Stomach (tissue), 4 donors: ENCODE measurements around the gene LCA5L.

Experiments used
- EP300 ChIP-seq: sonication (generic); formaldehyde crosslinking; IDR thresholded peaks from one replicate; pipeline ENCODE4 v1.6.1; 2017; ENCODE audit warnings: antibody characterized with exemption
- POLR2A ChIP-seq, 4 donors: fragments of 450-650 bp; IDR thresholded peaks; one replicate each; pipeline ENCODE4 v1.6.1; 2016; ENCODE audit warnings: antibody characterized with exemption in 4 of 4, control low read depth in 2 of 4, mild to moderate bottlenecking in 1 of 4, moderate library complexity in 1 of 4
- TF ChIP-seq, protein P1 (sequence below), 7 experiments: fragments of 450-650 bp in 4 of 7; fragments of 200-600 bp in 3 of 7; sonication (generic) in 3 of 7; IDR thresholded peaks; one replicate each; pipeline ENCODE4 v1.5.1; 2016 to 2019; ENCODE audit warnings: antibody characterized with exemption in 7 of 7, control low read depth in 2 of 7, mild to moderate bottlenecking in 1 of 7

GRCh38 chr21:39452970-39453342 is 7.4 kb upstream of the LCA5L start:
- TF ChIP-seq, protein P1, sequence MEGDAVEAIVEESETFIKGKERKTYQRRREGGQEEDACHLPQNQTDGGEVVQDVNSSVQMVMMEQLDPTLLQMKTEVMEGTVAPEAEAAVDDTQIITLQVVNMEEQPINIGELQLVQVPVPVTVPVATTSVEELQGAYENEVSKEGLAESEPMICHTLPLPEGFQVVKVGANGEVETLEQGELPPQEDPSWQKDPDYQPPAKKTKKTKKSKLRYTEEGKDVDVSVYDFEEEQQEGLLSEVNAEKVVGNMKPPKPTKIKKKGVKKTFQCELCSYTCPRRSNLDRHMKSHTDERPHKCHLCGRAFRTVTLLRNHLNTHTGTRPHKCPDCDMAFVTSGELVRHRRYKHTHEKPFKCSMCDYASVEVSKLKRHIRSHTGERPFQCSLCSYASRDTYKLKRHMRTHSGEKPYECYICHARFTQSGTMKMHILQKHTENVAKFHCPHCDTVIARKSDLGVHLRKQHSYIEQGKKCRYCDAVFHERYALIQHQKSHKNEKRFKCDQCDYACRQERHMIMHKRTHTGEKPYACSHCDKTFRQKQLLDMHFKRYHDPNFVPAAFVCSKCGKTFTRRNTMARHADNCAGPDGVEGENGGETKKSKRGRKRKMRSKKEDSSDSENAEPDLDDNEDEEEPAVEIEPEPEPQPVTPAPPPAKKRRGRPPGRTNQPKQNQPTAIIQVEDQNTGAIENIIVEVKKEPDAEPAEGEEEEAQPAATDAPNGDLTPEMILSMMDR (IDR thresholded peaks at IDR 0.05), result no peak
- TF ChIP-seq EP300 (no peak), POLR2A (IDR thresholded peaks at IDR 0.05) (no peak)
